Adrenal gland (tissue), 5 donors: ENCODE data around the gene GRIA3.

Experiments
- CTCF ChIP-seq, 6 experiments: fragments of 450-650 bp in 4 of 6; fragments of 200-600 bp in 2 of 6; sonication (generic) in 1 of 6; IDR thresholded peaks; 1 replicate in 5 of 6; 2 replicates in 1 of 6; pipeline versions ENCODE4 v1.5.1 to v1.8.0; 2016 to 2021; ENCODE audit warnings: antibody characterized with exemption in 6 of 6, mild to moderate bottlenecking in 2 of 6, moderate library complexity in 1 of 6
- POLR2A ChIP-seq, 2 donors: fragments of 450-650 bp; IDR thresholded peaks; one replicate each; pipeline ENCODE4 v1.6.1; 2017; ENCODE audit warnings: antibody characterized with exemption in 2 of 2, mild to moderate bottlenecking in 2 of 2, moderate library complexity in 1 of 2
- donor health status: DM: no; HTN: no; CAD: no.

- TF ChIP-seq POLR2A (IDR thresholded peaks at IDR 0.05) (no peak), CTCF (IDR thresholded peaks at IDR 0.05) (no peak)
Observed at GRCh38 chrX:123477673-123478072, 293.6 kb downstream of the GRIA3 start.
